Fibroblast of skin of left quadriceps (primary cell): ENCODE measurements around the gene FES.
"Not testable (repeated sequence)": the region's sequence is repeated elsewhere in the genome, so short reads cannot be mapped to it uniquely, and the experiment has no call there.

Source experiments
- DNase-seq, 2 experiments: peaks; one replicate each; pipeline ENCODE4 v3.0.0-alpha.2; 2013; ENCODE audit warnings: low read depth in 2 of 2

FES gene

DNA sequence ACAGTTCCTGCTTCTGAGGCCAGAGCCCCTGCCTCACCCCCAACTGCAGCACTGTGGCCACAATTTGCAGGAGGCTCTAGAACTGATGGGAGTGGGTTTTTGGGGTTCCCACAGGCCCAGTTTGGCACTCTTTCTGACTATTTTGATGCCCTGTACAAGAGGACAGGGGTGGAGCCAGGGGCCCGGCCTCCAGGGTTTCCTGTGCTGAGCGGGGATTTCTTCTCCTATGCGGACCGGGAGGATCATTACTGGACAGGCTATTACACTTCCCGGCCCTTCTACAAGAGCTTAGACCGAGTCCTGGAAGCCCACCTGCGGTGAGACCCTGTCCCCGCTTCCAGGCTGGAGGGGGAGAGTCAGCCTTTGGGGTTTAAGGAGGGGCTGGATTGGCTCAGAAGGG, 25.7 kb downstream of the FES start:
- no peak for DNase-seq

GRCh38 chr15:90910441-90911301, 26.4 kb downstream of the FES start:
- no peak for DNase-seq

DNA sequence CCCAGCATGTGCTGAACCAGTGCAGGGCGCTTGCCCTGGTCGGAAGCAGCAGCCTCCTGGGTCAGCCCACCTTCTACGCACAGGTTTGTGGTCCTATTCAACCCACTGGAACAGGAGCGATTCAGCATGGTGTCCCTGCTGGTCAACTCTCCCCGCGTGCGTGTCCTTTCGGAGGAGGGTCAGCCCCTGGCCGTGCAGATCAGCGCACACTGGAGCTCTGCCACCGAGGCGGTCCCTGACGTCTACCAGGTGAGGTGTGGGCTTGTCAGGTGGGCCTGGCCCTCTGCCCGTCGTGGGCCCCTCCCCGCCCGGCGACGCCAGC, 27.0 kb downstream of the FES start:
- no peak for DNase-seq

DNA sequence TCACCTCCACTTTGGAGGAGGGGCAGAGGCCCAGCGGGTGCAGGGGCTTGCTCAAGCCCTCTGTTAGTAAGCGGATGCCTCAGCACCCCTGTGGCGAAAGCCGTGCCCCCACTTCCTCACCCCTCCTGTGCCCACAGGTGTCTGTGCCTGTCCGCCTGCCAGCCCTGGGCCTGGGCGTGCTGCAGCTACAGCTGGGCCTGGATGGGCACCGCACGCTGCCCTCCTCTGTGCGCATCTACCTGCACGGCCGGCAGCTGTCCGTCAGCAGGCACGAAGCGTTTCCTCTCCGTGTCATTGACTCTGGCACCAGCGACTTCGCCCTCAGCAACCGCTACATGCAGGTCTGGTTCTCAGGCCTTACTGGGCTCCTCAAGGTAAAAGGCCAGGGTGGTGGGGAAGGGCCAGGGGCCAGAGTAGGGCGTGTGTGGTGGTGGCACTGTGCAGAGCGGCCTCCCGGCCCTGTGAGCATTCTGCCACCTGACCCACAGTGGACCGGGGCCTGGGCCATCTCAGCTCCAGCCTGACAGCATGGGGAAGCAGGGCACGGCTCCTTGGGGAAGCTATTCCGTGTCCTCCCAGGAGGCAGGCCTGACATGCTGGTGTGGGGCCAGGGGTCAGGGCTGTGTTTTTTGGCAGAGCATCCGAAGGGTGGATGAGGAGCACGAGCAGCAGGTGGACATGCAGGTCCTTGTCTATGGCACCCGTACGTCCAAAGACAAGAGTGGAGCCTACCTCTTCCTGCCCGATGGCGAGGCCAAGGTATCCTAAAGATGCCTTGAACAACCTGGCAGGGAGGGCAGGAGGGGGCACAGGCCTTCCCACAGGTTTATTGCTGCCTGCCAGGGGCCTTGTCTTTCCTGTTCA, 27.8 kb downstream of the FES start:
- DNase-seq = no peak

DNA sequence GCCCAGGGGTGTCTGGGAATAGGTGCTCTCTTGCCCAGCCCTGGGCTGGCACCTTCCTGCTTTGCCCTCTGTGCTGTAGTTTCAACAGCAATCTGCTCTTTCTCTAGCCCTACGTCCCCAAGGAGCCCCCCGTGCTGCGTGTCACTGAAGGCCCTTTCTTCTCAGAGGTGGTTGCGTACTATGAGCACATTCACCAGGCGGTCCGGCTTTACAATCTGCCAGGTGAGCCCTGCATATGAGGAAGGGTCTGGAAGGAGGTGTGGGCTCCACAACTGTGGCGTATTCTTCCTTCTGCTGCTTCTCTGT, 28.4 kb downstream of the FES start:
- no peak for DNase-seq

GRCh38 chr15:90913398-90913944, 29.2 kb downstream of the FES start:
- DNase-seq = no peak

DNA sequence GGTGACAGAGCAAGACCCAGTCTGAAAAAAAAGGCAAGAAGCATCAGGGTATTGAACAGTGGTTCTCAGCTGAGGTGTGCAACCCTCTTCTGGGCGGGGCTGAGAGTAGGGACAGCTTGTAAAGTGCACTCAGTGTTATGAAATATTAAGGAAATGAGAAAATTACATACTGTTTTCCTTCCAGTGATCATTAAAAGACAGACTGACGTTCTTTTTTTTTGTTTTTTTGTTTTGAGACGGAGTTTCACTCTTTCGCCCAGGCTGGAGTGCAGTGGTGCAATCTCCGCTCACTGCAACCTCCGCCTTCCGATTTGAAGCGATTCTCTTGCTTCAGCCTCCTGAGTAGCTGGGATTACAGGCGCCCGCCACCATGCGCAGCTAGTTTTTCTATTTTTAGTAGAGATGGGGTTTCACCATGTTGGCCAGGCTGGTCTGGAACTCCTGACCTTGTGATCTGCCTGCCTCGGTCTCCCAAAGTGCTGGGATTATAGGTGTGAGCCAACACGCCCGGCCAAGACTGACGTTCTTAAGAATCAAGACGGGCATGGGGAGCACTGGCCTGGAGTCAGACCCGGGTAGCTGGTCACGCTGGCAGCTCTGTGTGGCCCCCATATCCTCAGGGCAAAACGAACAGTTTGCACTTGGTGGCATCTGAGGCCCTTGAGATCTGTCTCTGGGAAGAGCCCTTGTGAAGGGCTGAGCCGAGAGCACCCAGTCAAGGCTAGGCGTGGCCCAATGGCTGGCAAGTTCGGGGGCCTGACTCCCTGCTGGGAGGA, 30.2 kb downstream of the FES start:
- DNase-seq = no peak

GRCh38 chr15:90915216-90915807, 31.0 kb downstream of the FES start:
- DNase-seq = no peak

DNA sequence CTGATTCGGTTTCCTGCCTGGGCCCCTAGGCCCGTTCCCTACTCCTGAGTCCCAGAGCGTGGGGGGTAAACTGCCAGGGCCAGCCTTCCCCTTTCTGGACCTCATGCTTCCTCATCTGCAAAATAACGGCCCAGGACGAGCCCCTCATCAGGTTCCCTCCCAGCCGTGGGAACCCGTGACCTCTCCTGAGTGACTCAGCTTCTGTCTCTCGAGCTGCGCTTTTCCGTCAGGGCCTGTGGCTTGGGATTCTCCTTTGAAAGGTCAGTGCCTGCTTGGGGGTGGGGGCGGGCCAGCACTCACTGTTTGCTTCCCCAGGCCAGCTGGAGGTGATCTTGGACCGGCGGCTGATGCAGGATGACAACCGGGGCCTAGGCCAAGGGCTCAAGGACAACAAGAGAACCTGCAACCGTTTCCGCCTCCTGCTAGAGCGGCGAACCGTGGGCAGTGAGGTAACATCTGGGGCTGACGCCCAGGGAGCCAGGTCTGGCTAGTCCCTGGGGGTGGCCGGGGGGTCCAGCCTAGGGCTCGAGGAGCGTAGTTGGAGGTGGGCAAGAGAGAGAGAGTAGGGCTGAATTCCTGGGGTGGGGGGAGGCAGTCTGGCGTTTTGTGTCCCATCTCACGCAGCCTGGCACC, 31.6 kb downstream of the FES start:
- DNase-seq = no peak

GRCh38 chr15:90916461-90916860, 32.2 kb downstream of the FES start:
- DNase-seq = no peak

- no peak for DNase-seq
These were observed 33.3 kb downstream of the FES start for GRCh38 chr15:90917569-90917968.

DNA sequence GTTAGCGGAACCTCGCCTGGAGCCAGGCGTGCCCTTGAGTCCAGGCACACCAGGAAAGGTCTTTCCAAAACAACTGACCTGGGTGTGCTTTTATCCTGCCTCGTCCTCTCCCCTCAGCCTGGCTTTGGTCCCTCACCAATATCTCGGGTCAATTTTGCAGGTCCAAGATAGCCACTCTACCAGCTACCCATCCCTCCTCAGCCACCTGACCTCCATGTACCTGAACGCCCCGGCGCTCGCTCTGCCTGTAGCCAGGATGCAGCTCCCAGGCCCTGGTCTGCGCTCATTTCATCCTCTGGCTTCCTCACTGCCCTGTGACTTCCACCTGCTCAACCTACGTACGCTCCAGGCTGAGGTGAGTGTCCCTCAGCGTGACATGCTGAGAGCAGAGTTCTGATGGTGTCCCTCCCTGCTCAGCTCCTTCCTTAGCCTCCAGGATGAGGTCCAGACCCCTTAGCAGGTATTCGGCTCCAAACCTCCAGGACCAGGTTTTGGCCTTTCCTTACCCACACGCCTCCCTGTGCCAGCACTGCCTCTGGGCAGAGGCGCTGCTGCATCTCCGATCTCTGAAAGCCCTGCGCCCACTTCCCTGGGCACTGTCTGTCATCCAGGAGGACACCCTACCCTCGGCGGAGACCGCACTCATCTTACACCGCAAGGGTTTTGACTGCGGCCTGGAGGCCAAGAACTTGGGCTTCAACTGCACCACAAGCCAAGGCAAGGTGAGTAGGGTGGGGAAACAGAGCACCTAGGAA, 33.9 kb downstream of the FES start:
- no peak for DNase-seq

DNA sequence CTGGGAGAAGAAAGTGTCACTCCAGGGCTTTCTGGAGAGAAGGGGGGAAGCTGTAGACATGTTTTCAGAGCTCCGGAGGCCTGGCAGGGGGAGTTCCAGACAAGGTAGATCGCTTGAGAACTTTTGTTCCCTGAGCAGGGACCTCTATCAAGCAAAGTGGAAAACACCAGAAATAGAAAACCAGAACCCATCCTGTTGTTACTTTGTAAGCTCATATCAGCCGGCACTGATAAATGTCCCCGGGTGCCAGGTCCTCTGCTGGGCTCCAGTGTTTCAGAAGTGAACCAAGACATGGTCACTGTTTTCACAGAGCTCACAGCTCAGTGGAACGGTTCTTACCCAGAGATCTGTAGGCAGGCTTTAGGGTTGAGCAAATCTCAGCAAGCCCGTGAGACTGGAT, 34.5 kb downstream of the FES start:
- no peak for DNase-seq

- no peak for DNase-seq
These were observed 37.6 kb downstream of the FES start for GRCh38 chr15:90921887-90922286.

GRCh38 chr15:90922712-90923322, 38.5 kb downstream of the FES start:
- not testable (repeated sequence) for DNase-seq

DNA sequence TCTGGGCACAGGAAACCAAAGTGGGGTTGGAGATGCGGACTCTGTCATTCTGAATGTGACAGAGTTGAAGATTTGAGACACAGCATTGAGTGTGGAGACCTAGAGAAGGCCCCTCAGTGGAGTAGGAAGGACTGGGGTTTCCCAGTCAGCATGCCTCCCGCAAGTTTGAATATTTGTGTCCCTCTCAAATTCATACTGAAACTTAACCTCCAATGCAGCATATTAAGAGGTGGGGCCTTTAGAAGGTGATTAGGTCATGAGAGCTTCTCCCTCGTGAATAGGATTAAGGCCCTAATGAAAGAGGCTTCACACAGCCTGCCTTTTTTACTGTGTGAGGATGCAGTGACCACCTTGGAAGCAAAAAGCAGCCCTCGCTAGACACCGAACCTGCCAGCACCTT, 40.1 kb downstream of the FES start:
- no peak for DNase-seq

DNA sequence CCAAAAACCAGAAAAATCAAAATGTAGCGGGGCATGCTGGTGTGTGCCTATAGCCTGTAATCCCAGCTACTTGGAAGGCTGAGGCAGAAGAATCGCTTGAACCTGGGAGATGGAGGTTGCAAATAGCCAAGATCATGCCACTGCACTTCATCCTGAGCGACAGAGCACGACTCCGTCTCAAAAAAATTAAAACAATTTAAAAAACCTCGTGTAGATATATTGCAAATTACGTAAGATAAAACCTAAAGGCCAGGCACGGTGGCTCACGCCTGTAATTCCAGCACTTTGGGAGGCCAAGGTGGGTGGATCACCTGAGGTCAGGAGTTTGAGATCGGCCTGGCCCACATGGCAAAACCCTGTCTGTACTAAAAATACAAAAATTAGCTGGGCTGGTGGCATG, 42.5 kb downstream of the FES start:
- not testable (repeated sequence) for DNase-seq

- DNase-seq = not testable (repeated sequence)
These were observed 43.8 kb downstream of the FES start for GRCh38 chr15:90928106-90928505.

DNA sequence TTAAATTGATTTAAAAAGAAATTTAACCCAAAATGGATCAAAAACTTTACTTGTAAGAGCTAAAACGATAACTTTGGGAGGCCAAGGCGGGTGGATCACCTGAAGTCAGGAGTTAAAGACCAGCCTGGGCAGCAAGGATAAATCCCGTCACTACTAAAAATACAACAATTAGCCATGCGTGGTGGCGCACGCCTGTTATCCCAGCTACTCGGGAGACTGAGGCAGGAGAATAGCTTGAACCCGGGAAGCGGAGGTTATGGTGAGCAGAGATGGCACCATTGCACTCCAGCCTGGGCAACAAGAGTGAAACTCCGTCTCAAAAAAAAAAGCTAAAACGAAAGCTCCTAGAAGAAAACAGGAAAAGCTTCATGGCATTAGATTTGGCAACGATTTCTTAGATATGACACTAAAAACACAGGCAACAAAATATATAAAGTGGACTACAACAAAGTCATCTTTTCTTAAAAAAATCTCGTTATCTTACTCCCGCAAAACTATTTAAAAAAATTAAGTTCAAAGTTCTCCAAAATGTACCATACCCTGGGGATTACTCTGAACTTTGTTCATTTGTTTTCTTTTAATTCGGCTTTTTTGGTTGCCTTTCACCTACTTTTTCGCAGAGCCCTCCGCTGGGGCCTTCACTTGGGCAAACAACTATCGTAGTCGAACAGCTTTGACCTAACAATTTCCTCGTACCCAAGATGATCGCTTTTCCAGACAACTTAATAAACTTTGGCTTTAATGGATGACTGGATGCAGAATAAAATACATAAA, 45.1 kb downstream of the FES start:
- DNase-seq = no peak
